Activated T-helper 17 cell treated with anti-CD3 and anti-CD28 coated beads, Interleukin-2, amount 50 U/mL, for 72 hours (primary cell): Measurements from ENCODE around the gene ABCC10. TPM values are rescaled to one million over a fixed set of nuclear protein-coding genes. Genes with fewer than 3 reads are reported as not detected.

Experiments used
- ATAC-seq: fragments of 150-1000 bp; cut with Tn5 transposase; replicated peaks from 2 replicates; pipeline ENCODE4 v1.10.0; 2021; ENCODE audit warnings: mild to moderate bottlenecking, moderate library complexity
- H3K27ac Mint-ChIP-seq: one replicate; pipeline ENCODE4 v1.8.0; 2022; ENCODE audit warnings: mixed read lengths
- H3K27me3 Mint-ChIP-seq: one replicate; pipeline ENCODE4 v1.8.0; 2022; ENCODE audit warnings: mixed read lengths
- H3K36me3 Mint-ChIP-seq: one replicate; pipeline ENCODE4 v1.8.0; 2022; ENCODE audit warnings: low read depth, mild to moderate bottlenecking, mixed read lengths
- H3K4me1 Mint-ChIP-seq: one replicate; pipeline ENCODE4 v1.8.0; 2022; ENCODE audit warnings: mixed read lengths
- H3K4me3 Mint-ChIP-seq: one replicate; pipeline ENCODE4 v1.8.0; 2022; ENCODE audit warnings: mild to moderate bottlenecking, mixed read lengths
- H3K9me3 Mint-ChIP-seq: one replicate; pipeline ENCODE4 v1.8.0; 2022; ENCODE audit warnings: mixed read lengths
- total RNA-seq, 2 donors: library from RNA; stranded (reverse); gene quantifications; one replicate each; pipeline ENCODE4 v1.2.3, GENCODE V29; 2022

Gene ABCC10
- total RNA-seq, 2 donors from 2014 or later = 41.2 to 47.9 TPM

- Mint-ChIP-seq H3K4me3 (peak overlapping the region; percentile 98), H3K27ac (peak overlapping the region; percentile 85), H3K36me3 (peaks cover 16% of the 10 kb centered on the region), H3K9me3 (no peaks in the 10 kb centered on the region), H3K4me1 (peaks cover 10% of the 10 kb centered on the region), H3K27me3 (no peaks in the 10 kb centered on the region)
- ATAC-seq = no peak
These were observed 374 bp upstream of the ABCC10 start for GRCh38 chr6:43426928-43427405.

- H3K9me3 Mint-ChIP-seq = no peaks in the 10 kb centered on the region
- H3K36me3 Mint-ChIP-seq = peaks cover 20% of the 10 kb centered on the region
- peak overlapping the region; percentile 98 for H3K4me3 Mint-ChIP-seq
- H3K27me3 Mint-ChIP-seq = no peaks in the 10 kb centered on the region
- ATAC-seq = no peak
- peak overlapping the region; percentile 85 for H3K27ac Mint-ChIP-seq
- H3K4me1 Mint-ChIP-seq = peaks cover 10% of the 10 kb centered on the region
These were observed 800 bp downstream of the ABCC10 start for GRCh38 chr6:43428112-43428570.

GRCh38 chr6:43428874-43429273 lies 1.5 kb downstream of the ABCC10 start:
- Mint-ChIP-seq H3K27me3 (no peaks in the 10 kb centered on the region), H3K4me1 (peaks cover 10% of the 10 kb centered on the region), H3K36me3 (peaks cover 20% of the 10 kb centered on the region), H3K9me3 (no peaks in the 10 kb centered on the region), H3K4me3 (peak overlapping the region; percentile 98), H3K27ac (peak overlapping the region; percentile 85)
- ATAC-seq = no peak

- ATAC-seq = no peak
- Mint-ChIP-seq H3K36me3 (peaks cover 25% of the 10 kb centered on the region), H3K9me3 (no peaks in the 10 kb centered on the region), H3K4me3 (no peak overlapping the region), H3K4me1 (peaks cover 10% of the 10 kb centered on the region), H3K27ac (peak overlapping the region; percentile 23), H3K27me3 (no peaks in the 10 kb centered on the region)
These were observed 4.9 kb downstream of the ABCC10 start for GRCh38 chr6:43432009-43432945.

GRCh38 chr6:43433148-43433547 lies 5.8 kb downstream of the ABCC10 start:
- Mint-ChIP-seq H3K27me3 (no peaks in the 10 kb centered on the region), H3K9me3 (no peaks in the 10 kb centered on the region), H3K4me3 (no peak overlapping the region), H3K36me3 (peaks cover 25% of the 10 kb centered on the region), H3K27ac (no peak overlapping the region), H3K4me1 (peaks cover 9% of the 10 kb centered on the region)
- ATAC-seq = no peak

- peaks cover 23% of the 10 kb centered on the region for H3K36me3 Mint-ChIP-seq
- no peaks in the 10 kb centered on the region for H3K27me3 Mint-ChIP-seq
- ATAC-seq = no peak
- no peaks in the 10 kb centered on the region for H3K4me1 Mint-ChIP-seq
- H3K27ac Mint-ChIP-seq = peak overlapping the region; percentile 65
- H3K4me3 Mint-ChIP-seq = no peak overlapping the region
- no peaks in the 10 kb centered on the region for H3K9me3 Mint-ChIP-seq
These were observed 6.9 kb downstream of the ABCC10 start for GRCh38 chr6:43434001-43434840.

- no peaks in the 10 kb centered on the region for H3K27me3 Mint-ChIP-seq
- no peaks in the 10 kb centered on the region for H3K4me1 Mint-ChIP-seq
- H3K4me3 Mint-ChIP-seq = no peak overlapping the region
- no peak for ATAC-seq
- no peaks in the 10 kb centered on the region for H3K9me3 Mint-ChIP-seq
- peaks cover 23% of the 10 kb centered on the region for H3K36me3 Mint-ChIP-seq
- no peak overlapping the region for H3K27ac Mint-ChIP-seq
These were observed 7.6 kb downstream of the ABCC10 start for GRCh38 chr6:43434943-43435342.

- ATAC-seq = no peak
- no peak overlapping the region for H3K27ac Mint-ChIP-seq
- peaks cover 30% of the 10 kb centered on the region for H3K36me3 Mint-ChIP-seq
- no peaks in the 10 kb centered on the region for H3K9me3 Mint-ChIP-seq
- no peak overlapping the region for H3K4me3 Mint-ChIP-seq
- H3K27me3 Mint-ChIP-seq = no peaks in the 10 kb centered on the region
- no peaks in the 10 kb centered on the region for H3K4me1 Mint-ChIP-seq
These were observed 8.5 kb downstream of the ABCC10 start for GRCh38 chr6:43435682-43436437.

GRCh38 chr6:43436577-43437282 lies 9.4 kb downstream of the ABCC10 start:
- Mint-ChIP-seq H3K27ac (no peak overlapping the region), H3K9me3 (no peaks in the 10 kb centered on the region), H3K36me3 (peaks cover 30% of the 10 kb centered on the region), H3K27me3 (no peaks in the 10 kb centered on the region), H3K4me3 (no peak overlapping the region), H3K4me1 (no peaks in the 10 kb centered on the region)
- ATAC-seq = peak; percentile 43

GRCh38 chr6:43437700-43438099 lies 10.4 kb downstream of the ABCC10 start:
- Mint-ChIP-seq H3K4me3 (no peak overlapping the region), H3K4me1 (no peaks in the 10 kb centered on the region), H3K36me3 (peaks cover 33% of the 10 kb centered on the region), H3K27ac (no peak overlapping the region), H3K9me3 (no peaks in the 10 kb centered on the region), H3K27me3 (no peaks in the 10 kb centered on the region)
- no peak for ATAC-seq

- Mint-ChIP-seq H3K27ac (peak overlapping the region; percentile 41), H3K4me1 (no peaks in the 10 kb centered on the region), H3K36me3 (peaks cover 61% of the 10 kb centered on the region)
These were observed 15.6 kb downstream of the ABCC10 start for GRCh38 chr6:43442935-43443334.

GRCh38 chr6:43444036-43444435 lies 16.7 kb downstream of the ABCC10 start:
- H3K36me3 Mint-ChIP-seq = peaks cover 67% of the 10 kb centered on the region
- H3K4me1 Mint-ChIP-seq = no peaks in the 10 kb centered on the region
- no peaks in the 10 kb centered on the region for H3K27me3 Mint-ChIP-seq
- no peak overlapping the region for H3K4me3 Mint-ChIP-seq
- no peaks in the 10 kb centered on the region for H3K9me3 Mint-ChIP-seq
- H3K27ac Mint-ChIP-seq = no peak overlapping the region
- ATAC-seq = no peak

More at GRCh38 chr6:43442935-43443334, 15.6 kb downstream of the ABCC10 start:
- no peak overlapping the region for H3K4me3 Mint-ChIP-seq
- no peaks in the 10 kb centered on the region for H3K27me3 Mint-ChIP-seq
- no peak for ATAC-seq
- no peaks in the 10 kb centered on the region for H3K9me3 Mint-ChIP-seq

- H3K4me3 Mint-ChIP-seq = no peak overlapping the region
- ATAC-seq = no peak
- H3K36me3 Mint-ChIP-seq = peaks cover 73% of the 10 kb centered on the region
- H3K27ac Mint-ChIP-seq = no peak overlapping the region
- no peaks in the 10 kb centered on the region for H3K9me3 Mint-ChIP-seq
- no peaks in the 10 kb centered on the region for H3K4me1 Mint-ChIP-seq
- no peaks in the 10 kb centered on the region for H3K27me3 Mint-ChIP-seq
These were observed 17.2 kb downstream of the ABCC10 start for GRCh38 chr6:43444582-43444981.
